Esophagus squamous epithelium (tissue), 5 donors: ENCODE results near the gene PARP9. TPM values are rescaled to one million over a fixed set of nuclear protein-coding genes. Genes with fewer than 3 reads are reported as not detected.

Experiments used
- DNase-seq: peaks from one replicate; lab custom pipeline; 2025; lab: John Stamatoyannopoulos, UW
- H3K27ac ChIP-seq, 4 donors: fragments of 200-600 bp; sonication (generic); one replicate each; pipeline ENCODE4 v1.5.1; 2016 to 2019; ENCODE audit warnings: mild to moderate bottlenecking in 1 of 4
- H3K27me3 ChIP-seq, 4 donors: fragments of 200-600 bp; sonication (generic); 1 replicate in 3 of 4; 2 replicates in 1 of 4; pipeline versions ENCODE4 v1.5.1 to v1.6.0; 2017 to 2021; ENCODE audit warnings: antibody characterized with exemption in 1 of 4
- H3K36me3 ChIP-seq, 3 donors: fragments of 200-600 bp; sonication (generic); one replicate each; pipeline ENCODE4 v1.5.1; 2016 to 2019
- H3K4me1 ChIP-seq, 3 donors: fragments of 200-600 bp; sonication (generic); one replicate each; pipeline ENCODE4 v1.5.1; 2017 to 2019
- H3K4me3 ChIP-seq, 4 donors: fragments of 200-600 bp; sonication (generic); 1 replicate in 3 of 4; 2 replicates in 1 of 4; pipeline ENCODE4 v1.5.1; 2016 to 2019; ENCODE audit warnings: mild to moderate bottlenecking in 2 of 4, moderate library complexity in 1 of 4
- H3K9me3 ChIP-seq, 3 donors: fragments of 200-600 bp; sonication (generic); one replicate each; pipeline ENCODE4 v1.5.1; 2016 to 2019
- POLR2A ChIP-seq, 4 donors: fragments of 450-650 bp; IDR thresholded peaks; one replicate each; pipeline ENCODE4 v1.6.1; 2017; ENCODE audit warnings: antibody characterized with exemption in 4 of 4, mild to moderate bottlenecking in 4 of 4, moderate library complexity in 3 of 4
- WGBS, 2 donors: methylation state at CpG; one replicate each; pipeline ENCODE4 v1.1.5; 2018; 5-methylcytosine and 5-hydroxymethylcytosine counted together
- intact Hi-C: fragments of 100-400 bp; cut with DNase I; formaldehyde crosslinking; loops from one replicate; pipeline ENCODE4 v1.15.0; 2022
- total RNA-seq, 4 donors: library from RNA; depleted of rRNA; stranded (reverse); fragments of >200 nt; gene quantifications; one replicate each; pipeline ENCODE4 v1.1.0, GENCODE V29; 2016
- TF ChIP-seq, protein P1 (sequence below), 6 experiments: fragments of 450-650 bp in 4 of 6; fragments of 200-600 bp in 2 of 6; sonication (generic) in 2 of 6; IDR thresholded peaks; one replicate each; pipeline ENCODE4 v1.5.1; 2016 to 2019; ENCODE audit warnings: antibody characterized with exemption in 6 of 6, mild to moderate bottlenecking in 4 of 6, moderate library complexity in 4 of 6
- donor health status: DM: yes; HTN: yes; CAD: no.

PARP9 gene
- total RNA-seq, 4 donors from 2014 or later, result 16.6 to 50.0 (median 19.9) TPM

DNA sequence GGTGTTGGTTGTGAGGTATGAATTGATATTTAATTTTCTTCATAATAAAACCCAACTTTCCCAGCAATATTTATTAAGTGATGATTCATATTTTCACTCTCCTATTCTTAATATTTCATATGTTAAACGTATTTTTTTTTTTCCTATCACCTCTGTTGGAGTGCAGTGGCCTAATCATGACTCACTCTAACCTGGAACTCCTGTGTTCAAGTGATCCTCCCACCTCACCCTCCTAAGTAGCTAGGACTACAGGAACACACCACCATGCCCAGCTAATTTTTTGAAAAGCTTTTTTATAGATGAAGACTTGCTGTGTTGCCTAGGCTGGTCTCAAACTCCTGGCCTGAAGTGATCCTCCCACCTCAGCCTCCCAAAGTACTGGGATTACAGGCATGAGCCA lies 22.0 kb upstream of the PARP9 start:
- intact Hi-C loops, result no loop called here
- no peak overlapping the region for H3K4me3 ChIP-seq
- H3K9me3 ChIP-seq, result peaks cover 0 to 18% (median 13%) of the 10 kb centered on the region in 3 donors
- WGBS, 2 donors, result 24 to 28% methylated on average over 1 of the region's 1 CpG
- DNase-seq, result no peak
- H3K27me3 ChIP-seq, result no peaks in the 10 kb centered on the region
- H3K4me1 ChIP-seq, result no peaks in the 10 kb centered on the region
- TF ChIP-seq, protein P1, sequence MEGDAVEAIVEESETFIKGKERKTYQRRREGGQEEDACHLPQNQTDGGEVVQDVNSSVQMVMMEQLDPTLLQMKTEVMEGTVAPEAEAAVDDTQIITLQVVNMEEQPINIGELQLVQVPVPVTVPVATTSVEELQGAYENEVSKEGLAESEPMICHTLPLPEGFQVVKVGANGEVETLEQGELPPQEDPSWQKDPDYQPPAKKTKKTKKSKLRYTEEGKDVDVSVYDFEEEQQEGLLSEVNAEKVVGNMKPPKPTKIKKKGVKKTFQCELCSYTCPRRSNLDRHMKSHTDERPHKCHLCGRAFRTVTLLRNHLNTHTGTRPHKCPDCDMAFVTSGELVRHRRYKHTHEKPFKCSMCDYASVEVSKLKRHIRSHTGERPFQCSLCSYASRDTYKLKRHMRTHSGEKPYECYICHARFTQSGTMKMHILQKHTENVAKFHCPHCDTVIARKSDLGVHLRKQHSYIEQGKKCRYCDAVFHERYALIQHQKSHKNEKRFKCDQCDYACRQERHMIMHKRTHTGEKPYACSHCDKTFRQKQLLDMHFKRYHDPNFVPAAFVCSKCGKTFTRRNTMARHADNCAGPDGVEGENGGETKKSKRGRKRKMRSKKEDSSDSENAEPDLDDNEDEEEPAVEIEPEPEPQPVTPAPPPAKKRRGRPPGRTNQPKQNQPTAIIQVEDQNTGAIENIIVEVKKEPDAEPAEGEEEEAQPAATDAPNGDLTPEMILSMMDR (IDR thresholded peaks at IDR 0.05), result no peak
- TF ChIP-seq POLR2A (IDR thresholded peaks at IDR 0.05), result no peak
- no peak overlapping the region for H3K27ac ChIP-seq
- H3K36me3 ChIP-seq, result no peaks in the 10 kb centered on the region

DNA sequence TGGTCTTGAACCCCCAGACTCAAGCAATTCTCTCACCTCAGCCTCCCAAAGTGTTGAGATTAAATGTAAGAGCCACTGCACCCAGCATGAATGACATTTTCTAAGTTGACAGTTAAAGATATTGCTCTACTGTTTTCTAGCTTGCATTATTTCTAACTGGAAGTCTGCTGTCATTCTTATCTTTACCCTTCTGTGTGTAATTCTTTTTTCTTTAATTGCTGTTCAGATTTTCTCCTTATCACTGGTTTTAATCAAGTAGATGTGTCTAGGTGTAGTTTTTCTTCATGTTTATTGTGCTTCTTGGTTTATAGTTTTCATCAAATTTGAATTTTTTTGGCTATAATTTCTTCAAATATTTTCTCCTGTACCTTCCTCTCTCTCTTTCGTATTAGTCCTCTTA lies 18.3 kb upstream of the PARP9 start:
- TF ChIP-seq, protein P1 (IDR thresholded peaks at IDR 0.05), result no peak
- TF ChIP-seq POLR2A (IDR thresholded peaks at IDR 0.05), result no peak
- no peak for DNase-seq
- H3K4me1 ChIP-seq, result peaks cover 2 to 11% (median 3%) of the 10 kb centered on the region in 3 donors
- 88 to 90% methylated on average over 1 of the region's 1 CpG for WGBS, 2 donors
- no peak overlapping the region for H3K27ac ChIP-seq
- H3K27me3 ChIP-seq, result no peaks in the 10 kb centered on the region
- no peaks in the 10 kb centered on the region for H3K36me3 ChIP-seq
- intact Hi-C loops, result no loop called here
- peaks cover 0 to 18% (median 13%) of the 10 kb centered on the region in 3 donors for H3K9me3 ChIP-seq
- H3K4me3 ChIP-seq, result no peak overlapping the region

DNA sequence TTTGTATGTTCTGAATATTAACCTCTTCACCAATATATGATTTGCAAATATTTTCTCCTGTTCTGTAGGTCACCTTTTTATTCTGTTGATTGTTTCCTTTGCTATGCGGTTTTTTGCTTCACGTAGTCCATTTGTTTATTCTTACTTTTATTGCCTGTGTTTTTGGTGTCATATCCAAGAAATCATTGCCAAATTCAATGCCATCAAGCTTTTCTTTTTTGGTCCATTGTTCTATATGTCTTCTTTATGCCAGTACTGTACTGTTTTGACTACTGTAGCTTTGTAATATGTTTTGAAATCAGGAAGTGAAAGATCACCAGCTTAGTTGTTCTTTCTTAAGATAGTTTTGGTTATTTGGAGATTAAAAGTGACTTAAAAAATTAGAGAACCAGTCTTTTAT lies 17.5 kb upstream of the PARP9 start:
- Histone ChIP-seq H3K4me1 (peaks cover 2 to 15% (median 4%) of the 10 kb centered on the region in 3 donors), H3K27me3 (no peaks in the 10 kb centered on the region), H3K36me3 (no peaks in the 10 kb centered on the region), H3K9me3 (peaks cover 0 to 18% (median 13%) of the 10 kb centered on the region in 3 donors), H3K27ac (no peak overlapping the region), H3K4me3 (no peak overlapping the region)
- no peak for DNase-seq
- TF ChIP-seq POLR2A (IDR thresholded peaks at IDR 0.05), result no peak
- TF ChIP-seq, protein P1 (IDR thresholded peaks at IDR 0.05), result no peak
- 91 to 100% methylated on average over 2 of the region's 2 CpGs for WGBS, 2 donors
- intact Hi-C loops, result no loop called here

DNA sequence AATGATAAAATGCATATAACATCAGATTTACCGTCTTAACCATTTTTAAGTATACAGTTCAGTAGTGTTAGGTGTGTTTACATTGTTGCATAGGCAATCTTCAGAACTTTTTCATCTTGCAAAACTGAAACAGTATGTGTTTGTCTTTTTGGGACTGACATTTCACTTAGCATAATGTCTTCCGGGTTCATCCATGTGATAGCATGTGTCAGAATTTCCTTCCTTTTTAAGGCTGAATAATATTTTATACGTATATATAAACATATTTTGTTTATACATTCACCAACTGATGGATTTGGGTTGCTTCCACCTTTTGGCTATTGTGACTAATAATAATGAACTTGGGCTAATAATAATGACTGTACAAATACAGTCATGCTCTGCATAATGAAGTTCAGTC lies 16.4 kb upstream of the PARP9 start:
- Histone ChIP-seq H3K27me3 (no peaks in the 10 kb centered on the region), H3K4me3 (no peak overlapping the region), H3K4me1 (peaks cover 2 to 15% (median 4%) of the 10 kb centered on the region in 3 donors), H3K9me3 (peaks cover 0 to 18% (median 13%) of the 10 kb centered on the region in 3 donors), H3K27ac (no peak overlapping the region), H3K36me3 (no peaks in the 10 kb centered on the region)
- no peak for TF ChIP-seq POLR2A (IDR thresholded peaks at IDR 0.05)
- TF ChIP-seq, protein P1 (IDR thresholded peaks at IDR 0.05), result no peak
- intact Hi-C loops, result no loop called here
- no peak for DNase-seq
- 72 to 77% methylated on average over 3 of the region's 3 CpGs for WGBS, 2 donors

DNA sequence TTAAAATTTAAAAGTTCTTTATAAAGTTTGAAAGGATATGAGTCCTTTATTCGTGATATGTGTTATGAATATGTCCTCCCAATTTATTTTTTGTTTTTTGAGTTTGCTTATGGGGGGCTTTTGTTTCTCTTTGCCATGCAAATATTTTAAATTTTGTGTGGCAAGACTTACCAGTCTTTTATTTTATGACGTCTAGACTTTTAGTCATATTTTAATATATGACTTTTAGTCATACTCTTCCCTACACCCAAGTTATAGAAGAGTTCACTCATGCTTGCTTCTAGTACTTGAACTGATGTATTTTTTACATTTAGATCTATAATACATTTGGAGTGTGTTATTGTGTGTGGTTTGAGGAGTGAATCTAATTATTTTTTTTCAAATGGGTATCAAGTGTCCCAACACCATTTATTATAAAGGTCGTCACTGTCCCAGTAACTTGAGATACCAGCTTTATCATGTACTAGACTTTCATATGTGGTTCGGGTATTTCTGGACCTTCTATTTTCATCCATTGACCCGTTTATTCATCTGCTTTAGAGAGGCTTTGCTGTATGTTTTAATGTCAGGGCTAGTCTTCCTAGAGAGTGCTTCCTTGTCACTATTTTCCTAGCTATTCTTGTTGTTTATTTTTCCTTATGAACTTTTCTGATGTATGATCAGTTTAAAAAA lies 14.1 kb upstream of the PARP9 start:
- H3K4me1 ChIP-seq, result peaks cover 4 to 20% (median 6%) of the 10 kb centered on the region in 3 donors
- TF ChIP-seq, protein P1 (IDR thresholded peaks at IDR 0.05), result no peak
- TF ChIP-seq POLR2A (IDR thresholded peaks at IDR 0.05), result no peak
- 51 to 59% methylated on average over 5 of the region's 5 CpGs for WGBS, 2 donors
- intact Hi-C loops, result no loop called here
- H3K36me3 ChIP-seq, result peaks cover 0 to 3% (median 0%) of the 10 kb centered on the region in 3 donors
- H3K27me3 ChIP-seq, result no peaks in the 10 kb centered on the region
- peak overlapping the region; percentile 33 to 67 (median 54) for H3K4me3 ChIP-seq
- peaks cover 0 to 18% (median 13%) of the 10 kb centered on the region in 3 donors for H3K9me3 ChIP-seq
- DNase-seq, result no peak
- no peak overlapping the region for H3K27ac ChIP-seq
